Inferior parietal cortex (tissue), 1 donor: ENCODE measurements around the gene JSRP1.

Experiments used
- DNase-seq: peaks from one replicate; pipeline ENCODE4 v3.0.0-alpha.2; 2016; ENCODE audit errors: extremely low spot score

Gene JSRP1

GRCh38 chr19:2232286-2233151, 23.7 kb downstream of the JSRP1 start:
- DNase-seq: no peak

DNA sequence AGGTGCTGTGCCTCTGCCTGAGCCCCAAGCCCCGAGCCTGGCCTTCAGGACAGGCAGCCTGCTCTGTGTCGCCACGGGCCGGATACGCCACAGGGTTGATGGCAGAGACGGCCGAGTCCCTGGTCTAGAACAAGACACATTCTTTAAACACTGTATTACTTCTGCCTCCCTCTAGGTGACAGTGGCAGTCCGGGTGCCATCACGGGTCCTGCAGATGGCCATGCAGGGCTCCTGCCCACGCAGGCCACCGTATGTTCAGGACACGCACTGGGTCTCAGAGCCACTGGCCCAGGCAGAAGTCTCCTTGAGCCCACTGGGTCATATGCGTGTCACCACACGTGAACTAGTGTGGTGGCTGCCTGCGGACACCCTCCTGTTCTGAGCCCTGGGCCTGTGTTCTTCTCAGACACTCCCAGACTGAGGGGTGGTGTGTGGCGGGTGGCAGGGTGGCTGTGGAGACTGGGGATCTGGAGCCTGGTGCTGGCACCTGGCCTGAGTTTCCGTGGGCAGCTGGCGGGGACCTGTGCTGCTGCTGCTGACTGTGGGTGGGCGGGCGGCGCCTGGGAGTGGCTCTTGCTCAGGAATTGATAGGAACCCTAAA, 24.5 kb downstream of the JSRP1 start:
- no peak for DNase-seq

DNA sequence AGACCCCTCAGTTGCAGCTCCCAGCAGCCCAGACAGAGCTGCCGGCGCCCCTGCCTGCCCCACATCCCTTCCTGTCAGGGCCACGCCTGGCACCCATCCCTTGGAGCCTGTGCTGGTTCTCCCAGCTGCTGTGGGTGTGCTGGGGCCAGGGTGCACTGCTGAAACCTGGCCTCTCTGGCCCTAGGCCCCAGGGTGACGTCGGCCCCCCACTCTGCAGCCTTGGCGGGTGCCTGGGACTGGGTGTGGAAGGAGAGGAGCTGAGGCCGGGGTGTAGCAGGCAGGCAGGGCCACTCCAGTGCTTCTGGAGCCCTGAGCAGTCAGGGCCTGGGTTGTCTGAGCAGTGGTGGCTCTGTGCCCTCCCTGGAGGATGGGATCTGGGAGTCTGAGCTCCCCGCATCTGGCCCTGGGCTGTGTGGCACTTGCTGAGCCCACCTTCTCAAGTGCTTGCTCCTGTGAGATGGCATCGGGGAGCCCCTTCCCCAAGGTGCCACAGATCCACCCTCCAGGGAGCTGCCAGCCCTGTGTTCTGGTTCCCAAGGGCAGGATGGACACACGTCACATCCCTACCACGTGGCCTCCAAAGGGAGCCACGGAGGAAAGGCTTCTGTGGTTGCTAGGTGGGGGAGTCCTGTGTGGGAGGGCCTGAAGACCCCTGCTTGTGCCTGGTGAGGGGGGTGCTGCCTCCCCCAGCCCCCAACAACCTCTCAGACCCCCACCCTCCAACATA, 25.2 kb downstream of the JSRP1 start:
- DNase-seq: no peak

GRCh38 chr19:2230033-2230531, 26.1 kb downstream of the JSRP1 start:
- DNase-seq: no peak

DNA sequence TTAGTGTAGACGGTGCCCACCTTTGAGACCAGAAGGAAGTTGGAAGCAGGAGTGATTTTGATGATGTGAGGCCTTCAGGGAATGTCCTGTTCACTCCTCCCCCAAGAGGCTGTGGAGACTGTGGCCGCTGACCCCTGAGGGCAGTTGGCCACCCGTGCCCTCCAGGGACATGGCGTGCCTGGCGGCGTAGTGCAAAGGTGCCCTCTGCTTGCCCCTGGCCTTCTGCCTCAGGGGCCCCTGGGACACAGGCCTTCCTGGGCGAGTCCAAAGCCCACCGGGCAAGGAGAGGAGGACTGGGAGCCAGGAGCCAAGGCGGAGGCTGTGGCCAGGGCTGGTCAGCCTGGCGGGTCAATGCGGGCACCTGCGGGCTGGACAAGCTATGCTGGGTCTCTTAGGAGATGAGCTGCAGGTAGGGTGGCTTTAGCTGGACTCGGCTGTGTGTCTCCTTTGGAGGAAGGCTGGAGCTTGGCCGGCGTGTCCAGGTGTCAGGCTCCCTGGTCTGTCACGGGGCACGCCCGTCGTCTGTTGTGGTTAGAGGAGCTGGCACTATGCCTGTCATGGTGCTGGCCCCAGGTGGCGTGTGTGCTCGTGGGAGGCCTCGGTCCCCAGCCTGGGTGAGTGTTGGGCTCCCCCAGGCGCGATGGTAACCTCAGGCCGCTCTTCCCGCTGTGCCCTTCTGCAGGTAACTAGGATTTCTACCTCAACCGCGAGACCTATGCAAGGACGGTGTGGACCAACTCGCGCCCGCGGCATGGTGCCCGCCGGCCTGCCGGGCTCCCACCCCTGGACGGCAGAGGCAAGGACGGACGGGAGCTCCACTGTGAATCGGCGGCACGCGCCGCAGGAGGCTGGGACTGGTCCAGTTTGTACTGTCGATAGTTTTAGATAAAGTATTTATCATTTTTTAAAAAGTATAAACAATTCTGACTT, 26.8 kb downstream of the JSRP1 start:
- DNase-seq: no peak

GRCh38 chr19:2228157-2229030, 27.8 kb downstream of the JSRP1 start:
- no peak for DNase-seq

DNA sequence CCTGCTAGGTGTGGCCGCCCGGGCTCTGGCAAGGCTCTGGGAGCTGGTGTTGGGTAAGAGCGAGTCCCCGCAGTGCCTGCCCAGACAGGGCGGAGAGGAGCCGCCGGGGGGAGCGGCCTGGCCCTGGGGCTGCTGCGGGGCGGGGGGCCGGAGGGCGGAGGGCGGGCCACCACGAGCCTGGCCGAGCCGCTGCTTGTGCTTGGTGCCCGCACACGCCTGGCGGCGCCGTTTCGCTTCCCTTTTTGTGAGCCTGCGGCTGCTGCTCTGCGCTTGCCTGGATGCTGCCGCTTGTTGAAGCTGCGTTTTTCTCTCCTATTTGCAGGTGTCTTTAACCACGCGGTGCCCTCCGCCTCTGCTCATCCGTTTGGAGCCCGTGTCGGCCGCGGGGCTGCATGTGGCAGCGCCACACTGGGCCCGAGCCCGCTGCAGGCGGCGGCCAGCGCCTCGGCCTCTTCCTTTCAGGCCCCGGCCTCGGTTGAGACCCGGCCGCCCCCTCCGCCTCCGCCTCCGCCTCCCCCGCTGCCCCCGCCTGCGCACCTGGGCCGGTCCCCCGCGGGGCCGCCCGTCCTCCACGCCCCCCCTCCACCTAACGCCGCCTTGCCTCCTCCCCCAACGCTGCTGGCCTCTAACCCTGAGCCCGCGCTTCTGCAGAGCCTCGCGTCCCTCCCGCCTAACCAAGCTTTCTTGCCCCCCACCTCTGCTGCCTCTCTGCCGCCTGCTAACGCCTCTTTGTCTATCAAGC, 28.6 kb downstream of the JSRP1 start:
- DNase-seq: no peak

- no peak for DNase-seq
Observed at GRCh38 chr19:2226840-2227360, 29.3 kb downstream of the JSRP1 start.

- no peak for DNase-seq
Observed at GRCh38 chr19:2226051-2226839, 30.0 kb downstream of the JSRP1 start.

- DNase-seq: no peak
Observed at GRCh38 chr19:2225415-2226050, 30.7 kb downstream of the JSRP1 start.

DNA sequence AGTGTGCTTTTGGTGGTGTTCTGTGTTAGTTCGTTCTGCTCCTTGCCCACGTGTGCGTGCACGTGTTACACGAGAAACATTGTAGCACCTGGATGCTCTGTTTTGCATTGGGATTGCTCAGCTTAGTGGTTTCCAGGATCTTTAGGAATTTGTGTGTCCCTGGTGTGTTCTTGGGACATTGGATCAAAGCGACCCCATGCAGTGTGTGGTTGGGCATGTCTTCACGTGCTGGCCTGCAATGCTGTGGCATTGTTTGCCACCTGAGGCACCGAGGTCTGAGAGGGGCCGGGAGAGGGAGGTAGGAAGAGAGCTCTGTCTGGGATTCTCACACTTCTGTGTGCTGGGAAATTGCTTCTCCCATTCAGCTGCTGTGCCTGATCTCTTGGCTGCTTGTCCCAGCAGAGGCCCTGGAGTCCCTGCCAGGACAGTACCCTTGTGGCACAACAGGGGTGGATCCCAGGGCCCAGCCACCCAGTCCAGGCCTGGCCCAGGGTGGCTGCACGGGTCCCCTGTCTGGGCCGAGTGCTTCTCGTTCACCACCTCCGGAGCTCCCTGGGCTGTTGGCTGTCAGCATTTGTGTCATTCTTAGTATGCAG, 31.4 kb downstream of the JSRP1 start:
- no peak for DNase-seq

GRCh38 chr19:2223959-2224358, 32.3 kb downstream of the JSRP1 start:
- DNase-seq: no peak

DNA sequence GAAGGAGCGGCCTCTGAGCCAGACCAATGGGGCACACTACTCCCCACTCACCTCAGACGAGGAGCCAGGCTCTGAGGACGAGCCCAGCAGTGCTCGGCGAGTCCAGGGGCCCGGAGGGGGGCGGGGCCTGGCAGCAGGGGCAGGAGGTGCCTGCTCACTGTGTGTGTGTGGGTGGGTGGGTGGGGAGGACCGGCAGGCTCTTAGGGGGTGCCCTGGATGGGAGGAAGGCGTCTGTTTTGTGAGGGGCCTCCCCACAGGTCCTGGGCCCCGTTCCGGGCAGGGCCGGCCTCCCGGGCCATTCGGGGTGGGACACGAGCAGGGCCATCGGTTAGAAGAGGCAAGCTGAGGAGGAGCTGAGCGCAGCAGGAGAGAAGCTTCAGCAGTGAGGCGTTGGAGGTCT, 32.8 kb downstream of the JSRP1 start:
- DNase-seq: no peak

- DNase-seq: no peak
Observed at GRCh38 chr19:2221918-2222317, 34.3 kb downstream of the JSRP1 start.

DNA sequence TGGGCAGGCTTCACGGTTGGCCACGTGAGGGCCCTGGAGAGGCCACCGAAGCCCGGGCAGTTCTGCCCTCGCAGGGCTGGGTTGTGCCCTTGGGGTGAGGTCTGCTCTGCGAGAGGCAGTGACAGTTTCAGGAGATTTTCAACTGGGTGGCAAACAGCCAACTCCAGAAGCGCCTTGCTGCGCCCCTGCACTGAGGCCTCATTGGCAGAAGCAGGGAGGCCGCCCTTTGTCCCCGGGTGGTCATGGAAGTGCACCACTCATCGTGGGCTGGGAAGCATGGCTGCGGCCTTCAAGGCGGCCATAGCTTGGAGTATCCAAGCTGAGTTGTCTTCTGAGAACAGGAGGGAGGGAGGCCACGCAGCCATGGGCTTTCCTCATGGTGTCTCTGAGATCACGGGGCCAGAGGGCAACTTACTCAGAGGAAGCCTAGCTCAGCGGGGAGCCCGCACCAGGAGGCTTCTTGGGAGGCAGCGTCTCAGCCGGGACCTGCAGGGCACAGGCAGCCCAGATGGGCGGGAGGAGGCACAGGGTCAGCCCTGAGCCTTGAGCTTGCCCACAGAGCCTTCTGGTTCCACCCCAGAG, 34.9 kb downstream of the JSRP1 start:
- DNase-seq: no peak

- no peak for DNase-seq
Observed at GRCh38 chr19:2219726-2220125, 36.5 kb downstream of the JSRP1 start.

DNA sequence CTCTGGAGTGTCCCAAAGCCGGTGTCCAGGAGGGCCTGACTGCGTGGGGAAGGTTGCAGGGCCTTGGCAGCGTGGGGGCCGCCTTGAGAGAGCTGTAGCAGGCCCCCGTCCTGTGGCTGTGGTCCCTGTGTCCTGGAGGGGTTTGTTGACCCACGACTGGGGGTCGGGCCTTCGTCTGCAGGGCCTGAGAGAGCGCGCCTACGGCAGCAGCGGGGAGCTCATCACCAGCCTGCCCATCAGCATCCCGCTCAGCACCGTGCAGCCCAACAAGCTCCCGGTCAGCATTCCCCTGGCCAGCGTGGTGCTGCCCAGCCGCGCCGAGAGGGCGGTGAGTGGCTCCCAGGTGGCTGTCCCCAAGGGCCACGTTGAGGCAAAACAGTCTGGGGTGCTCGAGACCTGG, 38.6 kb downstream of the JSRP1 start:
- no peak for DNase-seq
